GM23338 (cell line): ENCODE results near the gene STEAP3. TPM values are rescaled to one million over a fixed set of nuclear protein-coding genes. Genes with fewer than 3 reads are reported as not detected.

Experiments used
- ATAC-seq: fragments of 200-7000 bp; cut with Tn5 transposase; 3 replicates; pipeline ENCODE4 v1.9.1; 2020
- DNase-seq: peaks from one replicate; pipeline ENCODE4 v3.0.0-alpha.2; 2015; ENCODE audit warnings: low spot score
- H2AFZ ChIP-seq: fragments of 200-600 bp; sonication (generic); 2 replicates; pipeline ENCODE4 v1.8.0; 2016; ENCODE audit warnings: antibody characterized with exemption, mild to moderate bottlenecking, moderate library complexity
- H3F3A ChIP-seq: fragments of 200-600 bp; sonication (generic); replicated peaks from 2 replicates; pipeline ENCODE4 v1.8.0; 2017; ENCODE audit warnings: antibody characterized with exemption, mixed run types, low read depth
- H3K27ac ChIP-seq: fragments of 200-600 bp; sonication (generic); 2 replicates; pipeline ENCODE4 v1.6.1; 2016; ENCODE audit warnings: low read depth
- H3K27me3 ChIP-seq: fragments of 200-600 bp; sonication (generic); 2 replicates; pipeline ENCODE4 v1.8.0; 2016; ENCODE audit warnings: mild to moderate bottlenecking, mixed run types, moderate library complexity; ENCODE audit not compliant: insufficient read depth
- H3K36me3 ChIP-seq: fragments of 200-600 bp; sonication (generic); 2 replicates; pipeline ENCODE4 v1.8.0; 2016; ENCODE audit warnings: mild to moderate bottlenecking; ENCODE audit not compliant: insufficient read depth
- H3K4me1 ChIP-seq: fragments of 200-600 bp; sonication (generic); 2 replicates; pipeline ENCODE4 v1.8.0; 2016; ENCODE audit warnings: mild to moderate bottlenecking, moderate library complexity; ENCODE audit not compliant: insufficient read depth
- H3K4me2 ChIP-seq: fragments of 200-600 bp; sonication (generic); 2 replicates; pipeline ENCODE4 v1.7.1; 2017; ENCODE audit warnings: mixed run types
- H3K4me3 ChIP-seq: fragments of 200-600 bp; sonication (generic); 2 replicates; pipeline ENCODE4 v1.6.1; 2016; ENCODE audit warnings: mixed run types
- H3K79me2 ChIP-seq: fragments of 200-600 bp; sonication (generic); replicated peaks from 2 replicates; pipeline ENCODE4 v1.8.0; 2017; ENCODE audit warnings: mild to moderate bottlenecking; ENCODE audit not compliant: insufficient read depth
- H3K9me2 ChIP-seq: fragments of 200-600 bp; sonication (generic); 2 replicates; pipeline ENCODE4 v1.8.0; 2017; ENCODE audit not compliant: insufficient read depth
- H4K20me1 ChIP-seq: fragments of 200-600 bp; sonication (generic); replicated peaks from 2 replicates; pipeline ENCODE4 v1.8.0; 2017; ENCODE audit warnings: mild to moderate bottlenecking; ENCODE audit not compliant: insufficient read depth
- H3K27ac Mint-ChIP-seq: 2 replicates; pipeline ENCODE4 v1.8.0; 2020; ENCODE audit warnings: inconsistent platforms, mild to moderate bottlenecking, moderate library complexity, mixed read lengths
- H3K27me3 Mint-ChIP-seq: 3 replicates; pipeline ENCODE4 v1.8.0; 2022; ENCODE audit warnings: low read depth, mild to moderate bottlenecking, moderate library complexity, mixed read lengths, inconsistent platforms; ENCODE audit not compliant: insufficient read depth, poor library complexity
- H3K36me3 Mint-ChIP-seq: 3 replicates; pipeline ENCODE4 v1.8.0; 2021; ENCODE audit warnings: low read depth, mild to moderate bottlenecking, inconsistent platforms, moderate library complexity, mixed read lengths
- H3K4me1 Mint-ChIP-seq: 3 replicates; pipeline ENCODE4 v1.8.0; 2020; ENCODE audit warnings: mild to moderate bottlenecking, inconsistent platforms, mixed read lengths
- H3K4me3 Mint-ChIP-seq: 3 replicates; pipeline ENCODE4 v1.8.0; 2021; ENCODE audit warnings: moderate library complexity, mild to moderate bottlenecking, inconsistent platforms, mixed read lengths
- H3K9me3 Mint-ChIP-seq: 3 replicates; pipeline ENCODE4 v1.8.0; 2020; ENCODE audit warnings: moderate library complexity, mild to moderate bottlenecking, inconsistent platforms, mixed read lengths
- CREB1 ChIP-seq: fragments of 250-450 bp; sonication (Bioruptor Pico); IDR thresholded peaks from 2 replicates; pipeline ENCODE4 v1.5.0; 2020; ENCODE audit warnings: low read depth, mild to moderate bottlenecking, moderate library complexity
- EZH2 ChIP-seq: fragments of 200-600 bp; sonication (generic); IDR thresholded peaks from one replicate; pipeline ENCODE4 v1.8.0; 2017; ENCODE audit warnings: antibody characterized with exemption, mild to moderate bottlenecking, low read depth; ENCODE audit not compliant: unreplicated experiment
- JUNB ChIP-seq: IDR thresholded peaks from one replicate; pipeline ENCODE4 v1.6.1; 2016; ENCODE audit warnings: antibody characterized with exemption; ENCODE audit not compliant: unreplicated experiment
- NANOG ChIP-seq: IDR thresholded peaks from 2 replicates; pipeline ENCODE4 v1.6.1; 2016; ENCODE audit warnings: antibody characterized with exemption, borderline replicate concordance
- STAT1 ChIP-seq: IDR thresholded peaks from one replicate; pipeline ENCODE4 v1.6.1; 2016; ENCODE audit warnings: antibody characterized with exemption; ENCODE audit not compliant: unreplicated experiment
- ZNF114 ChIP-seq: fragments of 250-450 bp; sonication (Bioruptor Pico); IDR thresholded peaks from 2 replicates; pipeline ENCODE4 v1.5.0; 2020; ENCODE audit warnings: mild to moderate bottlenecking, moderate library complexity
- ZNF331 ChIP-seq: fragments of 250-450 bp; sonication (Bioruptor Pico); IDR thresholded peaks from 2 replicates; pipeline ENCODE4 v1.5.0; 2020; ENCODE audit warnings: low read depth, mild to moderate bottlenecking, moderate library complexity
- ZNF462 ChIP-seq: fragments of 250-450 bp; sonication (Bioruptor Pico); IDR thresholded peaks from 2 replicates; pipeline ENCODE4 v1.5.0; 2020; ENCODE audit warnings: mild to moderate bottlenecking, moderate library complexity
- polyA plus RNA-seq: library from polyadenylated mRNA; unstranded; fragments of >200 nt; fragmentation: Nextera tagmentation; extraction: Ambion mirVana; gene quantifications from 2 replicates; pipeline ENCODE4 v1.2.1, GENCODE V29; 2016
- total RNA-seq: library from RNA; depleted of rRNA; stranded (reverse); fragments of >200 nt; shearing (Covaris generic); gene quantifications from 2 replicates; pipeline ENCODE4 v1.2.3, GENCODE V29; 2014
- TF ChIP-seq, protein P1 (sequence below), 2 experiments: fragments of 200-600 bp in 1 of 2; sonication (generic) in 1 of 2; conservative IDR thresholded peaks; 2 replicates each; pipeline versions ENCODE4 v1.5.1 to v1.6.1; 2016 to 2017; ENCODE audit warnings: antibody characterized with exemption in 2 of 2, low read depth in 2 of 2, mild to moderate bottlenecking in 2 of 2, moderate library complexity in 1 of 2
- TF ChIP-seq, protein P2 (sequence below): IDR thresholded peaks from one replicate; pipeline ENCODE4 v1.6.1; 2018; ENCODE audit warnings: antibody characterized with exemption; ENCODE audit not compliant: unreplicated experiment
- TF ChIP-seq, protein P3 (sequence below): IDR thresholded peaks from 2 replicates; pipeline ENCODE4 v1.6.1; 2016; ENCODE audit warnings: antibody characterized with exemption

Gene STEAP3
- total and polyA plus RNA-seq, 2 experiments from 2014 or later = 8.6 to 27.3 TPM

DNA sequence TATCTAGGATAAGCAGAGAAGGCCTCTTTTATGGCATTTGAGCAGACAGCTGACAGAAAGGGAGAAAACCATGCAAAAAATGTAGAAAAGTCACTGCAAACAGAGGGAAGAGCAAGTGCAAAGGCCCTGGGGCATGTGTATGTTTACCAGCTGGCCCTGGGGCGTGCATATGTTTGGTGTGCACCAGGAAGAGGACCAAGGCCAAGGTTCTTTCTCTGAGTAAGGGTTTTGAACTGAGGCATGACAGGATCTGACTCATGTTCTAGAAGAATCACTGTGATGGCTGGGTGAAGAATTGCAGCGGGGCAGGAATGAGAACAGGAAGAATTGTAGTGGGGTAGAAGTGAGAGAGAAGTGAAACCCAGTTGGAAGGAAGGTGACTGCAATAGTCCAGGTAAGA lies 69.6 kb downstream of the STEAP3 start:
- Mint-ChIP-seq H3K27me3 (no peaks in the 10 kb centered on the region), H3K36me3 (no peaks in the 10 kb centered on the region), H3K4me3 (no peak overlapping the region), H3K4me1 (no peaks in the 10 kb centered on the region; the same call in 1 of the 3 replicates), H3K9me3 (no peaks in the 10 kb centered on the region), H3K27ac (no peak overlapping the region)
- Histone ChIP-seq H3F3A (no peaks in the 10 kb centered on the region), H3K9me2 (no peaks in the 10 kb centered on the region), H3K27ac (no peak overlapping the region), H3K79me2 (no peaks in the 10 kb centered on the region), H3K27me3 (no peaks in the 10 kb centered on the region), H2AFZ (no peak overlapping the region), H3K4me2 (no peak overlapping the region), H3K4me1 (no peaks in the 10 kb centered on the region), H3K4me3 (no peak overlapping the region), H4K20me1 (no peaks in the 10 kb centered on the region), H3K36me3 (no peaks in the 10 kb centered on the region)
- ATAC-seq (no peak), DNase-seq (no peak)
- TF ChIP-seq, protein P1, sequence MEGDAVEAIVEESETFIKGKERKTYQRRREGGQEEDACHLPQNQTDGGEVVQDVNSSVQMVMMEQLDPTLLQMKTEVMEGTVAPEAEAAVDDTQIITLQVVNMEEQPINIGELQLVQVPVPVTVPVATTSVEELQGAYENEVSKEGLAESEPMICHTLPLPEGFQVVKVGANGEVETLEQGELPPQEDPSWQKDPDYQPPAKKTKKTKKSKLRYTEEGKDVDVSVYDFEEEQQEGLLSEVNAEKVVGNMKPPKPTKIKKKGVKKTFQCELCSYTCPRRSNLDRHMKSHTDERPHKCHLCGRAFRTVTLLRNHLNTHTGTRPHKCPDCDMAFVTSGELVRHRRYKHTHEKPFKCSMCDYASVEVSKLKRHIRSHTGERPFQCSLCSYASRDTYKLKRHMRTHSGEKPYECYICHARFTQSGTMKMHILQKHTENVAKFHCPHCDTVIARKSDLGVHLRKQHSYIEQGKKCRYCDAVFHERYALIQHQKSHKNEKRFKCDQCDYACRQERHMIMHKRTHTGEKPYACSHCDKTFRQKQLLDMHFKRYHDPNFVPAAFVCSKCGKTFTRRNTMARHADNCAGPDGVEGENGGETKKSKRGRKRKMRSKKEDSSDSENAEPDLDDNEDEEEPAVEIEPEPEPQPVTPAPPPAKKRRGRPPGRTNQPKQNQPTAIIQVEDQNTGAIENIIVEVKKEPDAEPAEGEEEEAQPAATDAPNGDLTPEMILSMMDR (conservative IDR thresholded peaks at IDR 0.05; ENCODE audit: low read depth in 2 of 2) = no peak
- TF ChIP-seq ZNF462 (CRISPR knock-in tag) (no peak), STAT1 (no peak), NANOG (no peak), CREB1 (CRISPR knock-in tag) (no peak), ZNF331 (CRISPR knock-in tag) (no peak), EZH2 (no peak), ZNF114 (CRISPR knock-in tag) (no peak), JUNB (no peak)
- TF ChIP-seq, protein P2, sequence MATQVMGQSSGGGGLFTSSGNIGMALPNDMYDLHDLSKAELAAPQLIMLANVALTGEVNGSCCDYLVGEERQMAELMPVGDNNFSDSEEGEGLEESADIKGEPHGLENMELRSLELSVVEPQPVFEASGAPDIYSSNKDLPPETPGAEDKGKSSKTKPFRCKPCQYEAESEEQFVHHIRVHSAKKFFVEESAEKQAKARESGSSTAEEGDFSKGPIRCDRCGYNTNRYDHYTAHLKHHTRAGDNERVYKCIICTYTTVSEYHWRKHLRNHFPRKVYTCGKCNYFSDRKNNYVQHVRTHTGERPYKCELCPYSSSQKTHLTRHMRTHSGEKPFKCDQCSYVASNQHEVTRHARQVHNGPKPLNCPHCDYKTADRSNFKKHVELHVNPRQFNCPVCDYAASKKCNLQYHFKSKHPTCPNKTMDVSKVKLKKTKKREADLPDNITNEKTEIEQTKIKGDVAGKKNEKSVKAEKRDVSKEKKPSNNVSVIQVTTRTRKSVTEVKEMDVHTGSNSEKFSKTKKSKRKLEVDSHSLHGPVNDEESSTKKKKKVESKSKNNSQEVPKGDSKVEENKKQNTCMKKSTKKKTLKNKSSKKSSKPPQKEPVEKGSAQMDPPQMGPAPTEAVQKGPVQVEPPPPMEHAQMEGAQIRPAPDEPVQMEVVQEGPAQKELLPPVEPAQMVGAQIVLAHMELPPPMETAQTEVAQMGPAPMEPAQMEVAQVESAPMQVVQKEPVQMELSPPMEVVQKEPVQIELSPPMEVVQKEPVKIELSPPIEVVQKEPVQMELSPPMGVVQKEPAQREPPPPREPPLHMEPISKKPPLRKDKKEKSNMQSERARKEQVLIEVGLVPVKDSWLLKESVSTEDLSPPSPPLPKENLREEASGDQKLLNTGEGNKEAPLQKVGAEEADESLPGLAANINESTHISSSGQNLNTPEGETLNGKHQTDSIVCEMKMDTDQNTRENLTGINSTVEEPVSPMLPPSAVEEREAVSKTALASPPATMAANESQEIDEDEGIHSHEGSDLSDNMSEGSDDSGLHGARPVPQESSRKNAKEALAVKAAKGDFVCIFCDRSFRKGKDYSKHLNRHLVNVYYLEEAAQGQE = no peak
- TF ChIP-seq, protein P3, sequence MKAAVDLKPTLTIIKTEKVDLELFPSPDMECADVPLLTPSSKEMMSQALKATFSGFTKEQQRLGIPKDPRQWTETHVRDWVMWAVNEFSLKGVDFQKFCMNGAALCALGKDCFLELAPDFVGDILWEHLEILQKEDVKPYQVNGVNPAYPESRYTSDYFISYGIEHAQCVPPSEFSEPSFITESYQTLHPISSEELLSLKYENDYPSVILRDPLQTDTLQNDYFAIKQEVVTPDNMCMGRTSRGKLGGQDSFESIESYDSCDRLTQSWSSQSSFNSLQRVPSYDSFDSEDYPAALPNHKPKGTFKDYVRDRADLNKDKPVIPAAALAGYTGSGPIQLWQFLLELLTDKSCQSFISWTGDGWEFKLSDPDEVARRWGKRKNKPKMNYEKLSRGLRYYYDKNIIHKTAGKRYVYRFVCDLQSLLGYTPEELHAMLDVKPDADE = no peak
